K562 (cell line): ENCODE results near the gene NDUFA13. TPM values are rescaled to one million over a fixed set of nuclear protein-coding genes. Genes with fewer than 3 reads are reported as not detected.

Experiments used
- ATAC-seq: fragments of 200-7000 bp; cut with Tn5 transposase; 3 replicates; pipeline ENCODE4 v1.9.1; 2020; ENCODE audit warnings: moderate library complexity
- BruUV-seq: library from RNA; stranded (reverse); fragments of 400-500 nt; replicated peaks from 2 replicates; lab custom pipeline; 2021; lab: Mats Ljungman, UMichigan
- CTCF ChIA-PET: fragments of 300-600 bp; formaldehyde crosslinking; extraction: SDS; loops from one replicate; lab custom pipeline; 2021; ENCODE audit warnings: low intra/inter-chr PET ratio; lab: Yijun Ruan, JAX
- POLR2A ChIA-PET: fragments of 300-600, 350-650 bp; sonication (Branson Sonifier 250); formaldehyde crosslinking; extraction: SDS; loops from one replicate; lab custom pipeline; 2021; ENCODE audit warnings: antibody characterized with exemption, inconsistent platforms; lab: Yijun Ruan, JAX
- DNase-seq, 4 experiments: peaks; one replicate each; pipeline versions ENCODE4 v3.0.0 to v3.0.0-alpha.2; 2011 to 2018; ENCODE audit warnings: low spot score in 3 of 4, mixed read lengths in 3 of 4; ENCODE audit errors: extremely low read depth in 1 of 4
- FAIRE-seq: peaks from 2 replicates; lab custom pipeline; 2011; peaks lifted over from hg19 to GRCh38; lab: Jason Lieb, UNC
- H2AFZ ChIP-seq: 2 replicates; pipeline ENCODE4 v1.6.0; 2011; ENCODE audit warnings: low read depth, low read length, control low read depth, inconsistent platforms
- H3K27ac ChIP-seq: fragments of 200-600 bp; 3 replicates; pipeline ENCODE4 v1.8.0; 2011; ENCODE audit warnings: low read depth, mild to moderate bottlenecking, control low read depth, inconsistent platforms, low read length, moderate library complexity, mixed read lengths; ENCODE audit errors: extremely low read depth
- H3K27me3 ChIP-seq, 2 experiments: fragments of 300-600 bp in 1 of 2; 2 replicates in 1 of 2; 3 replicates in 1 of 2; pipeline versions ENCODE4 v1.6.0 to v1.8.0; 2011; ENCODE audit warnings: inconsistent platforms in 2 of 2, low read length in 2 of 2, mild to moderate bottlenecking in 1 of 2, mixed read lengths in 1 of 2, moderate library complexity in 1 of 2; ENCODE audit not compliant: control insufficient read depth in 2 of 2, insufficient read depth in 2 of 2
- H3K36me3 ChIP-seq: fragments of 300-600 bp; 3 replicates; pipeline ENCODE4 v1.8.0; 2011; ENCODE audit warnings: mild to moderate bottlenecking, low read length, inconsistent platforms; ENCODE audit not compliant: control insufficient read depth, insufficient read depth
- H3K4me1 ChIP-seq, 2 experiments: fragments of 200-600 bp in 1 of 2; replicated peaks in 1 of 2; 2 replicates in 1 of 2; 3 replicates in 1 of 2; pipeline versions ENCODE4 v1.5.1 to v1.8.0; 2011; ENCODE audit warnings: inconsistent platforms in 2 of 2, low read length in 2 of 2, mild to moderate bottlenecking in 1 of 2, mixed read lengths in 1 of 2, moderate library complexity in 1 of 2; ENCODE audit not compliant: control insufficient read depth in 2 of 2, insufficient read depth in 2 of 2
- H3K4me2 ChIP-seq: 2 replicates; pipeline ENCODE4 v1.6.1; 2011; ENCODE audit warnings: low read length, control low read depth, inconsistent platforms, mixed read lengths; ENCODE audit not compliant: insufficient read depth
- H3K4me3 ChIP-seq: fragments of 200-600 bp; sonication (generic), shearing (Covaris generic); 2 replicates; pipeline ENCODE4 v1.5.1; 2016; ENCODE audit warnings: control low read depth, inconsistent platforms
- H3K79me2 ChIP-seq: fragments of 200-600 bp; 3 replicates; pipeline ENCODE4 v1.8.0; 2011; ENCODE audit warnings: low read length, inconsistent platforms; ENCODE audit not compliant: control insufficient read depth, insufficient read depth
- H3K9ac ChIP-seq, 2 experiments: 2 replicates each; pipeline versions ENCODE4 v1.6.0 to v1.6.1; 2011; ENCODE audit warnings: low read depth in 2 of 2, low read length in 2 of 2, control low read depth in 1 of 2, inconsistent platforms in 1 of 2, mild to moderate bottlenecking in 1 of 2, mixed read lengths in 1 of 2; ENCODE audit not compliant: insufficient read depth in 1 of 2
- H3K9me1 ChIP-seq: one replicate; pipeline ENCODE4 v1.6.0; 2011; ENCODE audit warnings: inconsistent platforms, mild to moderate bottlenecking, low read length, moderate library complexity; ENCODE audit not compliant: control insufficient read depth, insufficient read depth
- H3K9me3 ChIP-seq: replicated peaks from 2 replicates; pipeline ENCODE4 v1.5.1; 2011; ENCODE audit warnings: low read depth, low read length, inconsistent platforms; ENCODE audit not compliant: control insufficient read depth, insufficient read depth
- H4K20me1 ChIP-seq: replicated peaks from 2 replicates; pipeline ENCODE4 v1.6.1; 2011; ENCODE audit warnings: low read length, inconsistent platforms, mixed read lengths; ENCODE audit not compliant: control insufficient read depth, insufficient read depth
- ARHGAP35 ChIP-seq: fragments of 450-650 bp; IDR thresholded peaks from 2 replicates; pipeline ENCODE4 v1.6.1; 2018; ENCODE audit not compliant: partially characterized antibody
- NCOA6 ChIP-seq: fragments of 450-650 bp; IDR thresholded peaks from 2 replicates; pipeline ENCODE4 v1.6.1; 2017; ENCODE audit warnings: mild to moderate bottlenecking
- NR0B1 ChIP-seq: fragments of 450-650 bp; IDR thresholded peaks from one replicate; pipeline ENCODE4 v1.6.1; 2018; ENCODE audit warnings: mild to moderate bottlenecking, moderate library complexity; ENCODE audit not compliant: partially characterized antibody
- ZBTB33 ChIP-seq: sonication (generic); formaldehyde crosslinking; IDR thresholded peaks from 2 replicates; pipeline ENCODE4 v1.8.1; 2023; ENCODE audit warnings: mild to moderate bottlenecking, missing genetic modification reagents
- ZNF740 ChIP-seq, 3 experiments: fragments of 200-800 bp in 1 of 3; sonication (Bioruptor generic) in 1 of 3; sonication (generic) in 1 of 3; formaldehyde crosslinking in 1 of 3; IDR thresholded peaks; 2 replicates each; pipeline versions ENCODE4 v1.6.1 to v1.8.0; 2016 to 2022; ENCODE audit warnings: mild to moderate bottlenecking in 2 of 3, missing compliant biosample characterization in 2 of 3, missing genetic modification characterization in 2 of 3, missing genetic modification reagents in 1 of 3
- WGBS: fragments of 100-300 bp; shearing (Covaris generic); methylation state at CpG from one replicate; pipeline ENCODE4 v1.1.6; 2016; ENCODE audit warnings: low coverage, mixed read lengths; ENCODE audit not compliant: insufficient coverage; ENCODE audit errors: missing lambda C conversion rate; 5-methylcytosine and 5-hydroxymethylcytosine counted together
- in situ Hi-C: fragments of 300-500 bp; cut with MboI; formaldehyde crosslinking; loops from 4 replicates; pipeline ENCODE4 v1.15.0; 2018; ENCODE audit warnings: inconsistent platforms, mixed read lengths
- intact Hi-C: fragments of 100-400 bp; cut with micrococcal nuclease; formaldehyde crosslinking; loops from 2 replicates; pipeline ENCODE4 v1.14.2; 2022
- polyA plus RNA-seq, 8 experiments: library from polyadenylated mRNA; depleted of rRNA in 4 of 8; stranded (reverse) in 5 of 8; unstranded in 3 of 8; fragments of >200 nt; fragmentation: Nextera tagmentation in 2 of 8; fragmentation: Illumina TruSeq in 1 of 8; extraction: Ambion mirVana in 2 of 8; extraction: Trizol in 1 of 8; gene quantifications; 2 replicates each; pipeline versions ENCODE4 v1.2.1 to v1.2.3, GENCODE V29; 2011 to 2014; ENCODE audit warnings: inconsistent platforms in 1 of 8, missing spikeins in 1 of 8
- total RNA-seq, 7 experiments: library from RNA; depleted of rRNA in 6 of 7; stranded (reverse); fragments of >200 nt in 6 of 7; fragmentation: Illumina TruSeq in 2 of 7; extraction: Trizol in 2 of 7; gene quantifications; 2 replicates each; pipeline versions ENCODE4 v1.2.1 to v1.2.3, GENCODE V29; 2011 to 2021; ENCODE audit warnings: low replicate concordance in 1 of 7

NDUFA13 gene
- total and polyA plus RNA-seq, 9 of the 15 experiments (the other 6 are each of a cell fraction or from before 2014, with no cell fraction given), result 146 to 596 (median 429) TPM

- no peak overlapping the region for H3K4me2 ChIP-seq
- CTCF ChIA-PET, result no interaction called here
- TF ChIP-seq ZNF740 (CRISPR knock-in tag; IDR thresholded peaks at IDR 0.05), result no peak
- no peak for TF ChIP-seq ZNF740 (tag; IDR thresholded peaks at IDR 0.05)
- no peak for TF ChIP-seq NCOA6
- TF ChIP-seq ARHGAP35, result no peak
- peak; percentile 87 for TF ChIP-seq ZBTB33 (CRISPR knock-in tag)
- TF ChIP-seq NR0B1, result no peak
These were observed 1.8 kb upstream of the NDUFA13 start for GRCh38 chr19:19514215-19514657.

More at GRCh38 chr19:19514215-19514657, 1.8 kb upstream of the NDUFA13 start:
- Histone ChIP-seq H4K20me1 (0 out of 2 replicates have a peak, but pooled peaks cover 2% of the 10 kb centered on the region), H3K9me3 (no peaks in the 10 kb centered on the region; the same call in none of the 2 replicates), H3K4me3 (no peak overlapping the region), H3K9ac (no peak overlapping the region), H3K36me3 (peaks cover 8% of the 10 kb centered on the region), H2AFZ (no peak overlapping the region), H3K27me3 (no peaks in the 10 kb centered on the region), H3K27ac (no peak overlapping the region), H3K4me1 (peaks cover 4 to 29% of the 10 kb centered on the region in 2 experiments; a peak in 4 of 5 replicates), H3K9me1 (no peaks in the 10 kb centered on the region), H3K79me2 (peaks cover 35% of the 10 kb centered on the region)
- DNase-seq (no peak), FAIRE-seq (no peak), ATAC-seq (no peak)
- POLR2A ChIA-PET, result interaction anchor here (0.6 kb wide), 1 partner anchor 201 kb away, joined by 3 read pairs; no protein-coding TSS in a partner anchor
- intact Hi-C loops (no loop called here), in situ Hi-C loops (no loop called here)
- no TSS peak for BruUV-seq
- 99% methylated on average over 14 of the region's 46 CpGs for WGBS
